Measurements from ENCODE around the gene CRYGS. TPM values are rescaled to one million over a fixed set of nuclear protein-coding genes. Genes with fewer than 3 reads are reported as not detected.
"Not testable (repeated sequence)": the region's sequence is repeated elsewhere in the genome, so short reads cannot be mapped to it uniquely, and the experiment has no call there.

Gene CRYGS
- total and polyA plus RNA-seq, 4 donors: 1.2 to 5.8 (median 2.8) TPM

GRCh38 chr3:186588632-186589031, 44.5 kb upstream of the CRYGS start:
- peaks cover 0 to 18% (median 11%) of the 10 kb centered on the region in 4 donors for H3K36me3 ChIP-seq (ENCODE audit: control insufficient read depth in 4 of 4, insufficient read depth in 4 of 4, low read length in 4 of 4)
- H3K4me3 ChIP-seq: no peak overlapping the region
- ATAC-seq (ENCODE audit: insufficient read depth, low FRiP score) (no peak), DNase-seq (no peak)
- no peaks in the 10 kb centered on the region for H3K4me1 ChIP-seq (ENCODE audit: control insufficient read depth in 5 of 5, insufficient read depth in 5 of 5, low read length in 5 of 5)
- TF ChIP-seq, protein P1, sequence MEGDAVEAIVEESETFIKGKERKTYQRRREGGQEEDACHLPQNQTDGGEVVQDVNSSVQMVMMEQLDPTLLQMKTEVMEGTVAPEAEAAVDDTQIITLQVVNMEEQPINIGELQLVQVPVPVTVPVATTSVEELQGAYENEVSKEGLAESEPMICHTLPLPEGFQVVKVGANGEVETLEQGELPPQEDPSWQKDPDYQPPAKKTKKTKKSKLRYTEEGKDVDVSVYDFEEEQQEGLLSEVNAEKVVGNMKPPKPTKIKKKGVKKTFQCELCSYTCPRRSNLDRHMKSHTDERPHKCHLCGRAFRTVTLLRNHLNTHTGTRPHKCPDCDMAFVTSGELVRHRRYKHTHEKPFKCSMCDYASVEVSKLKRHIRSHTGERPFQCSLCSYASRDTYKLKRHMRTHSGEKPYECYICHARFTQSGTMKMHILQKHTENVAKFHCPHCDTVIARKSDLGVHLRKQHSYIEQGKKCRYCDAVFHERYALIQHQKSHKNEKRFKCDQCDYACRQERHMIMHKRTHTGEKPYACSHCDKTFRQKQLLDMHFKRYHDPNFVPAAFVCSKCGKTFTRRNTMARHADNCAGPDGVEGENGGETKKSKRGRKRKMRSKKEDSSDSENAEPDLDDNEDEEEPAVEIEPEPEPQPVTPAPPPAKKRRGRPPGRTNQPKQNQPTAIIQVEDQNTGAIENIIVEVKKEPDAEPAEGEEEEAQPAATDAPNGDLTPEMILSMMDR (IDR thresholded peaks at IDR 0.05; ENCODE audit: control extremely low read depth, extremely low read depth): no peak
- H3K9me3 ChIP-seq (ENCODE audit: control insufficient read depth in 4 of 4, insufficient read depth in 3 of 4, low read length in 3 of 4): no peaks in the 10 kb centered on the region
- no peak overlapping the region for H3K27ac ChIP-seq (ENCODE audit: low read depth in 1 of 2, low read length in 1 of 2)
- 74 to 83% methylated on average over 2 of the region's 2 CpGs for WGBS, 2 donors
- no peaks in the 10 kb centered on the region for H3K27me3 ChIP-seq (ENCODE audit: control insufficient read depth in 3 of 3, insufficient read depth in 3 of 3, low read length in 2 of 3)
- no peak overlapping the region for H3K9ac ChIP-seq (ENCODE audit: insufficient read depth in 1 of 2, low read length in 2 of 2)

DNA sequence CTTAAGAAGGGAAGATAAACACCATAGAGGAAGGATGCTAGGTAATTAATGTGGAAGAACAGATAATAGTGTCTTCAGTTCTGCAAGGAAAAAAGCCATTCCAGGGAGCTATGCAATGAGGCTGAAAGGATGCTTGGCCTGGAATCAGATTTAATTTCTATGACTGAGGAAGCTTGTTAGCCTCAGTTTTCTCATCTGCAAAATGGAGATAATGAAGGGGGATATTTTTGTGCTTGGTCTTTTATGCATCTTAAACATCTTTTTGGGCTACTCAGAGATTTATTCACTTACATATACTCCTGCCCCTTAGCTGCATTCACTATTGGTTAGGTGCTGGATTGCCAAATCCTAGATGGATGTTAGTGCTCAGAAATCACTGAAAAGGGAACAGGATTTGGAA, 43.0 kb upstream of the CRYGS start:
- TF ChIP-seq, protein P1 (IDR thresholded peaks at IDR 0.05; ENCODE audit: control extremely low read depth, extremely low read depth): no peak
- Histone ChIP-seq H3K27me3 (ENCODE audit: control insufficient read depth in 3 of 3, insufficient read depth in 3 of 3, low read length in 2 of 3) (no peaks in the 10 kb centered on the region), H3K4me1 (ENCODE audit: control insufficient read depth in 5 of 5, insufficient read depth in 5 of 5, low read length in 5 of 5) (no peaks in the 10 kb centered on the region), H3K9ac (ENCODE audit: insufficient read depth in 1 of 2, low read length in 2 of 2) (no peak overlapping the region), H3K36me3 (ENCODE audit: control insufficient read depth in 4 of 4, insufficient read depth in 4 of 4, low read length in 4 of 4) (peaks cover 4 to 30% (median 21%) of the 10 kb centered on the region in 4 donors), H3K9me3 (ENCODE audit: control insufficient read depth in 4 of 4, insufficient read depth in 3 of 4, low read length in 3 of 4) (no peaks in the 10 kb centered on the region), H3K27ac (ENCODE audit: low read depth in 1 of 2, low read length in 1 of 2) (no peak overlapping the region), H3K4me3 (no peak overlapping the region)
- ATAC-seq (ENCODE audit: insufficient read depth, low FRiP score) (no peak), DNase-seq (no peak)

- not testable (repeated sequence) for H3K4me3 ChIP-seq; H3K27ac ChIP-seq (ENCODE audit: low read depth in 1 of 2, low read length in 1 of 2); DNase-seq; H3K9me3 ChIP-seq (ENCODE audit: control insufficient read depth in 4 of 4, insufficient read depth in 3 of 4, low read length in 3 of 4); ATAC-seq (ENCODE audit: insufficient read depth, low FRiP score); H3K9ac ChIP-seq (ENCODE audit: insufficient read depth in 1 of 2, low read length in 2 of 2); H3K4me1 ChIP-seq (ENCODE audit: control insufficient read depth in 5 of 5, insufficient read depth in 5 of 5, low read length in 5 of 5); H3K27me3 ChIP-seq (ENCODE audit: control insufficient read depth in 3 of 3, insufficient read depth in 3 of 3, low read length in 2 of 3)
- 85 to 95% methylated on average over 9 of the region's 9 CpGs for WGBS, 2 donors
- H3K36me3 ChIP-seq (ENCODE audit: control insufficient read depth in 4 of 4, insufficient read depth in 4 of 4, low read length in 4 of 4): peaks cover 7 to 33% (median 25%) of the 10 kb centered on the region in 4 donors
Measured at GRCh38 chr3:186586245-186586644, 42.1 kb upstream of the CRYGS start.

GRCh38 chr3:186583831-186584230, 39.7 kb upstream of the CRYGS start:
- WGBS, 2 donors: 78 to 81% methylated on average over 5 of the region's 5 CpGs
- TF ChIP-seq, protein P1 (IDR thresholded peaks at IDR 0.05; ENCODE audit: control extremely low read depth, extremely low read depth): no peak
- Histone ChIP-seq H3K27ac (ENCODE audit: low read depth in 1 of 2, low read length in 1 of 2) (no peak overlapping the region), H3K36me3 (ENCODE audit: control insufficient read depth in 4 of 4, insufficient read depth in 4 of 4, low read length in 4 of 4) (peaks cover 7 to 52% (median 28%) of the 10 kb centered on the region in 4 donors), H3K9me3 (ENCODE audit: control insufficient read depth in 4 of 4, insufficient read depth in 3 of 4, low read length in 3 of 4) (no peaks in the 10 kb centered on the region), H3K4me1 (ENCODE audit: control insufficient read depth in 5 of 5, insufficient read depth in 5 of 5, low read length in 5 of 5) (no peaks in the 10 kb centered on the region), H3K9ac (ENCODE audit: insufficient read depth in 1 of 2, low read length in 2 of 2) (no peak overlapping the region), H3K27me3 (ENCODE audit: control insufficient read depth in 3 of 3, insufficient read depth in 3 of 3, low read length in 2 of 3) (no peaks in the 10 kb centered on the region), H3K4me3 (no peak overlapping the region)
- DNase-seq (no peak), ATAC-seq (ENCODE audit: insufficient read depth, low FRiP score) (no peak)

All from lung (tissue), 12 donors.